Glomerular visceral epithelial cell (primary cell): Measurements from ENCODE around the gene PRDX1.
A peak's percentile ranks its signal among the peaks of the same experiment; 100 is the strongest.

Source experiments
- DNase-seq: peaks from one replicate; pipeline ENCODE4 v3.0.0-alpha.2; 2016; ENCODE audit errors: extremely low spot score

PRDX1 gene

DNA sequence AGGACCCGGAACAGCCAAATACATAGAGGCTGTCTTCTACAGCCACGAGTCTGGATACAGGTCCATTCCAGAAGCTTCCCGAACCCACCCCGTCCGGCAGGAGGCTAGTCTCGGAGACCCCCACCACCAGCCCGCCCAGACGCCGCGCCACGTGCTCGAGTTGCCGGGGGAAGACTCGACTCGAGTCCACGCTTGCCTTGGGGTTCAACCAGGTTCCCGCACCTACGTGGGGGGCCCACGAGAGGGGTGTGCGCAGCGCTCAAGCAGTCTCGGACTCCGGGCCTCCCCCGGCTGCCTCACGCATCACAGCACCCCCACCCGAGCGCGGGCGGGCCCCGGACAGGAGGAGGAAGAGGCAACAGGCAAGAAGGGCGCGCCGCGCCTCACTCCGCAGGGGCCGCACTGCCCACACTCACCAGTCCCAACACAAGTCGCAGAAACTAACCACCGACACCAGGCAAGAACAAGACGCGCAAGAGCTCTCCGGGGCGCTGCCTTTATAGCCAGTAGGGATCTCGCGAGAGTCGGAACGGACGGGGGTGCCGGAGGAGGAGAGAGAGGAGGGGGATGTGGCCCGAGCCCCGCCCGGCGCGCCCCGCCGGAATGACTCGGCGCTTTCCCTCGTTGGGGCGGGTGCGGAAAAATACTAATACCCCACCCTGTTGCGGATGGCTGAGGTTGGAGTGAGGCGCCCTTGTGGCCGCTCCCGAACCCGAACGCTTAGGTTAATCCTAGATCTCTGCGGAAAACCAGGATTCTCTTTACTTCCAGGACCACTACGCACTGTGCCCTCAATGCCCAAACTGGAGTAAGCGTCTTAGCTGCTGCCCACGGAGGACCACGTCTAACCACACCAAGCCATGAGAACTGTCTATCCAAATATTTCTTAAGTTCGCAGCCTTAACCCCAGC, at the start of gene PRDX1:
TSS of gene PRDX1 (minus strand) at position 472 of the 911 bp plus-strand sequence. CDS start 2,841 bp downstream, outside the sequence.
- peak; percentile 99 for DNase-seq

DNA sequence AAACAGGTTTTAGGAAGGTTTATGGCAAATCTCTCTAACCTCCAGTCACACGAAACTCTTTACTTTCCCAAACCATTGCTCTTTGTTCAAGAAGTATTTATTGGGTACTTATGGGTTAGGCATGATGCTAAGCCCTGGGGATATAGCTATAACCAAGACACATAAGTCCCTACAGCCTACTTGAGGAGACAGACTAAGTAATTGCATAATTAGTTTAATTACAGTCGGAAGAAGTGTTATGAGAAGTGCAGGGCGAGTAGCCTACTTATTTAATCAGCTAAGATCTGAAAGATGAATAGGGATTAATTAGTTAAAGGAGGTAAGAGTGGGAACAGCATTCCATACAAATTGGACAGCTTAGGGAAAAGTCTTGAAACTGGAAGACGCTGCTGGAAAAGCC, 48.9 kb upstream of the PRDX1 start:
- DNase-seq = no peak

DNA sequence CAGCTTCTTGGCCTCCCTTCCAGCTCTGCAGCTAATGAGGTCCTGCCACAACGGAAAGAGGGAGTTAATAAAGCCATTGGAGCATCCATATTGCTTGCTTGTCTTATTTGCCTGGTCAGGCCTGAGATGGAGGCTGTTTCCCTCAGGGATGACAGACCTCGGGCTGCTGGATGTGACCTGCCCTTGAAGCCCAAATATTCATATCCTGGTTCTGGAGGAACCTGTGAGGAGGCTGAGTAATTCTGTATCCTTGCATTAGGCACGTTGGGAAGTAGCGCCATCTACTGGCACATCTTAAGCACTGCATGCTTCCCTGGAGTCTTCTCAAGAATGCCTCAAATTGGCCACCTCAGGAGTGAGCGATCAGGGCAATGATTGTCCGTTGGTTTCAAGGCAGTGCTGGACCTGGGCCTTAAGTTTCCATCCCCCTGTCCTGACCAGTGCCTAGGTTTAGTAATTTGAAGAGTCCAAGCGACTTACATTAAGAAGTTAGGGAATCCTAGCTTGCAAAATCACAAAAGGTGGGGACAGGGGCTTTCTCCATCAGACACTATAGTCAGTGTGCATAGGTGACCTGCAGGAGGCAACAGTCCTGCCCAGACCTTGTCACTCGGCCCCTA, 48.4 kb upstream of the PRDX1 start:
- DNase-seq = peak; percentile 79

DNA sequence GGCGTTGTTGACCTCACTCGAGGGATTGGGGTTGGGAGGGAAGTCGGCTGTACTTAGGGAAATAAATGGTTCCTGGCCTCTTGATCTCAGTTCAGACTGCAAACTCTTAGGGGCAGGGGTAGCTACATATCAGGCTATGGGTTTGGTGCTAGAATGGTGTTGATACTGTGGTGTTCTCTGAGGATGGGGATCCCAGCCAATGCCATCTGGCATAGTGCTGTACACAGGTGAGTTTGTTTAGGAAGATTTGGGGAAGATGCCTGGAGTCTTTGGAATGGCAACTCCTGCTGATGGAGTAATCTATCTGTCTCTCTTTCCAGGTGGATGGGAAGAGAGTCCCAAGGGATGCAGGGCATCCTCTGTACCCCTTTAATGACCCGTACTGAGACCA, 47.9 kb upstream of the PRDX1 start:
- DNase-seq = no peak

DNA sequence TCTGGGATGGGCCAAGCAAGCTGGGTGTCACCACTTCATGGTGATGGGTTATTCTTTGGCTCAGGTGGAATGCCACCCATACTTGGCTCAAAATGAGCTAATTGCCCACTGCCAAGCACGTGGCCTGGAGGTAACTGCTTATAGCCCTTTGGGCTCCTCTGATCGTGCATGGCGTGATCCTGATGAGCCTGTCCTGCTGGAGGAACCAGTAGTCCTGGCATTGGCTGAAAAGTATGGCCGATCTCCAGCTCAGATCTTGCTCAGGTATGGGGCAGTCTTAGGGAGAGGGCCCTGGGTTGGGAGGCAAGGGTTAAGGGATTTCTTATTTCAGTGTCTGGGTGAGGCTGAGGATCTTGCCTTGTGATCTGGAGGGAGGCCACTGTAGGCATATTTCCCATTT, 46.7 kb upstream of the PRDX1 start:
- no peak for DNase-seq

DNA sequence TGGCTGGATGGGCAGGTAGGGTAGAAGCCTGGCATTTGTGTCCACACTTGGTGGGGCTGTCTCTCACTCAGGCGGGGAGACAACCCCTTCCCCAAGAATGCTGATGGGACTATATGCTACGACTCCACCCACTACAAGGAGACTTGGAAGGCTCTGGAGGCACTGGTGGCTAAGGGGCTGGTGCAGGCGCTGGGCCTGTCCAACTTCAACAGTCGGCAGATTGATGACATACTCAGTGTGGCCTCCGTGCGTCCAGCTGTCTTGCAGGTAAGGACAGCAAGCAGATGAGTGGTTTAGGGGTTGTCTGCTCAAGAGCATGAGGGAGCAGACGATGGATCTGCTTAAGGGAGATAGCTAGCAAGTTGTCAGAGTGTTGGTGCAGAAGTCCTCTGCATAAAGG, 46.2 kb upstream of the PRDX1 start:
- DNase-seq = no peak

DNA sequence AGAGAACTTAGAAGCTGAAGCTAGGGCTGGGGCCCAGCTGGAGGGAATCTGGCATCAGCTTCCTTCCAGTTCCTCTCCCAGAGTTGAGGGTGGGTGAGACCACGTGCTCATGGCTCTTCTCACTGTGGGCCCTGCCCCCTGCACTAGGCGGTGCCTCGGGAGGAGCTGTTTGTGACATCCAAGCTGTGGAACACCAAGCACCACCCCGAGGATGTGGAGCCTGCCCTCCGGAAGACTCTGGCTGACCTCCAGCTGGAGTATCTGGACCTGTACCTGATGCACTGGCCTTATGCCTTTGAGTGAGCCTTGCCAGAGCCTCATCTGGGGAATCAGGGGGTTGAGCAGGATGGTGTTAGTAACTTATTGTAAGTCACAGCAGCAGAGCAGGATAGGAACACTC, 45.0 kb upstream of the PRDX1 start:
- DNase-seq = no peak

DNA sequence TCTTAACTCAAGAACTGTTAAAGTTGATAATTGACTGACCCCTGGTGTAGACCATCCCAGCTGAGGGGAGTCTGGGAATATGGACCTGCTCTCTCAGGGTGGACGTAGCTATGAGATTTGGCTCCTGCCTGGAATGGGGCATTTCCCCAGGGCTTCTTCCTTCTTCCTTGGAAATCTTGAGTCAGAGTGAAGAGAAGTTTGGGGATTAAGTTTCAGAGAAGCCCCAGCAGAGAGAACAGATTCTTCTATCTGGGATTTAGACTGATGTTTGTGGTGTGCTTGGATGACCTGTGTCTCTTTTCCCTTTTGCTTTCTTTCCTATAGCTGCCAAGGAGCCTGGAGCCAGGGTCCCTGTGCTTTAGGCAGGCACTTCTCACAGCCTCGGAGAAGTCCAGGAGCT, 42.2 kb upstream of the PRDX1 start:
- no peak for DNase-seq

DNA sequence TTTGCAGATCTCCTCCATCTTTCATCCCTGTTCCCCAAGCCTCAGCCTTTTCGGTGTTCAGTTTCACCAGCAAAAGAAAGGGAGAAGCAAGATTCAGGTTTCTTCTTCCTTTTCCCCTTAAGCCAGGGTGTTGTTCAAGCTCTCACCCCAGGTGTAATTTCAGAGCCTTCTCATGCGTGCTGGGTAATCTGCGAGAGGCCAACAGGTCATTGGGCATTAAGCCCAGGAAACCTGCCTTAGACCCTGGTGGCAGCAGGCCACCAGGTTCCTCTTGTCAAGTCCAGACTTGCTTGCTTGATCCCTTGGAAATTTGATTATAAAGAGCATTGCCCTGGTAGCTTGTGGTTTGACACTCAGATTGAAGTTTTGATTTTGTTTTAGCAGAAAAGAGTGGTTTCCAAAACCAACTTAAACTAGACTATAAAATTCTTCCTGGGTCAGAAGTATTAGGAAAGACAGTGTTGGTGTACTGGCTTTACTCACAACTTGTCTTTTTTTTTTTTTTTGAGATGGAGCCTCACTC, 35.8 kb upstream of the PRDX1 start:
- DNase-seq = peak; percentile 50

DNA sequence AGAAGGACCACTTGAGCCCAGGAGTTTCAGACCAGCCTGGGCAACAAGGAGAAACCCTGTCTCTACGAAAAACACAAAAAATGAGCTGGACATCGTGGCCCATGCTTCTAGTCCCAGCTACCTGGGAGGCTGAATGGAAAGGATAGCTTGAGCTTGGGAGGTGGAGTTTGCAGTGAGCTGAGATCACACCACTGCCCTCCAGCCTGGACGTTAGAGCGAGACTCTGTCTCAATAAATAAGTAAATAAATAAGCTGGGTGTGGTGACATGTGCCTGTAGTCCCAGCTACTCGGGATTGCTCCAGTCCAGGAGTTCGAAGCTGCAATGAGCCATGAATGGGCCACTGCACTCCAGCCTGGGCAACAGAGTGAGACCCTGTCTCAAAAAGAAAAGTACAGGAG, 32.5 kb upstream of the PRDX1 start:
- DNase-seq = no peak

DNA sequence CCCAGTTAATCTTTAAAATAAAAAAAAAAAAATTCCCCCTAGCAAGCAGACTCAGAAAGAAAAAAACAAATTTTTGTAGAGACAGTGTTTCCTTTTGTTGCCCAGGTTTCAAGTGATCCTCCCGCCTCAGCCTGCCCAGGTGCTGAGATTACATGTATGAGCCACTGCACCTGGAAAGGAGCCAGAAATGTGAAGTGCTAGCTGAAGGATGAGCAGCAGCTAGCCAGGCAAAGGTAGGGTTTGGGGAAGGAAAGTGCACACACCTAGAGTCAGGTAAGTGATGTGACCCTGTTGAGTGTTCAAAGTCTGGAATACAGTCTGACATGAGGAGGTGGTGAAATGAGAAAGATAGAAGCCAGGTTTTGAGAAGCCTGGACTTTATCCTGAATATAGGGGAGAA, 30.6 kb upstream of the PRDX1 start:
- DNase-seq = peak; percentile 41

DNA sequence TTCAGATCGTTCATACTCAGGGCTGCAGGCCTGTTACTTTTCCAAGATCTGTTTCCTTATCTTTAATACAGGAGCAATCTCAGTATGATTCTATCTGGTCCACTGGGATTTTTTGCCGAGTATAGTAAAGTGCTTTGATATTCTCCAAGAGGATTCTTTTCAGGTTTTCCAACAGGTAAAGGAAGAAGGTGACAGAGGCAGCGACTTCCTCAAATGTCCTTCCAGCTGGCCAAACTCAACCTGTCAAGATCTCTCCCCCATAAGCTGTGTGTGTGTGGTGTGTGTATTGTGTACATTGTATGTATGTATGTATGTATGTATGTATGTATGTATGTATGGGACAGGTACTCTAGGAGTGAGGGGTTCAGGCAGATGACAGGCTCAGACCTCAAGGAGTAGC, 30.0 kb upstream of the PRDX1 start:
- no peak for DNase-seq

DNA sequence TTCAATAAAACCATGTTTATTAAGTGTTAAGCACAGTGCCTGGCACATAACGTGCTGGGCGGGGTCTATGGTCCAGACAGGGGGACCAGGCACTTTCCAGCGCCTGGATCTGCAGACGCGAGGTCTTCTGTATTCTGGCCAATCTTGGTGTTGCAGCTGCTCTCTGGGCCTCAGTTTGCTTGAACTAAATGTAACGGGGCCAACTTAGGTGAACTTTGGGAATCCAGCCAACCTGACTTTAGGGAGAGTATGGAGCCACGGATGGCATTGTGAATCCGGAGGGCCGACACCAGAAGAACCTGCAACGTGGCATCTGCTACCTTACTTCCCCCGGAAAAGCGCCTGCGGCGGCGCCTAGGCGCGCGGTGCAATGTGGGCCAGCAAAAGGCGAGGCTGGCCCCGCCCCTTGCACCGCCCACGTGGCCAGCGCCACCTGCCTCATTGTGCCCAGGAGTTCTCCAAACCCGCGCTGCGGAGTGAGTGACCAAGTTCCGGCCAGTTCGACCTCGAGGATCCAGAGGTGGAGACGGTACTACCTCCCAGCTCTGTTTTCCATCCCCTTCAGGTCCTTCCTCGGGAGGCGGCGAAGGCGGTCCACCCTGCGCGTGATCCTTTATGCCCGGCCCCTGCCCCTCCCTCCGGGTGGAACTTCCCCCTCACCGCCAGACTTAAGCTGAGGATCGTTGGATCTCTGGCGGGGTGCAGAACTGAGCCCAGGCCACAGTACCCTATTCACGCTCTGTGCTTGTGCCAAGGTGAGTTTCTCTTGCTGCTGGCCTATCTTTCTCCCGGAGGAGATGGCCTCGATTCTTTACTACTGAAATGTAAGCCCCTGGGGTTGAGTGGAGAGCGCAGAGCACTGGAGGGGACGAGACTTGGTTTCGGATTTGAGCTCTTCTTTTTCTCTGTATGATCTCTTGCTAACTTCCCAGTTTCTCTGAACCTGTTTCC, 29.0 kb upstream of the PRDX1 start, which contains the start of gene AKR1A1:
TSS of gene AKR1A1 (plus strand) at position 426 of the 951 bp plus-strand sequence. CDS start 10,969 bp downstream, outside the sequence.
- DNase-seq = peak; percentile 92

DNA sequence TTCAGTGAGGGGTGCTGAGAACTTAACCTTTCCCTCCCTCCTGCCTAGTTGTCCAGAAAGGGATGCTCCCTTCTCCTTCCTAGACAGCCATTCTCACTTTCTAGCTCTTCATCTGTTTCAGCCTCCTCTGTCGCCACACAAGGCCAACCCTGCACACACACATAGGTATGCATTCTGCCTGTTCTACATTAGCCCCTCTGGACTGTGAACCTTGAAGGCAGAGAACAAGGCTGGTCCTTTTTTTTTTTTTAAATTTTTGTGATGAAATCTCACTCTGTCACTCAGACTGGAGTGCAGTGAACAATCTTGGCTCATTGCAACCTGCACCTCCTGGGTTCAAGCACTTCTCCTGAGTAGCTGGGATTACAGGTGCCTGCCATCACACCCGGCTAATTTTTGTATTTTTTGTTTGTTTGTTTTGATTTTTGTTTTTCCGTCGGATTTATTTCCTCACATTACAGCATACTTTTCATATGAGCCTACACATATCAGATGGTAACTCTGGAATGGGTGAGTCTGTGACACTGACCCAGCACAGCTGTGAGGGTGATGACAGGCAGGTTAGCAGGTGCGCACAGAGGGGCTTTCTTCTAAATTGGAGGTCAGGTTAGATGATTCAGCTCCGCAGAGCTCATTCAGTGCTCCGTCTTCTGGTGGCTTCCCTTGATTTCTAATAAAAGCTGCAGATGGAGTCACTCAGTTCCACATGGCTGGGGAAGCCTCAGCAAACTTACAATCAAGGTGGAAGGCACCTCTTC, 24.0 kb upstream of the PRDX1 start:
- DNase-seq = no peak

DNA sequence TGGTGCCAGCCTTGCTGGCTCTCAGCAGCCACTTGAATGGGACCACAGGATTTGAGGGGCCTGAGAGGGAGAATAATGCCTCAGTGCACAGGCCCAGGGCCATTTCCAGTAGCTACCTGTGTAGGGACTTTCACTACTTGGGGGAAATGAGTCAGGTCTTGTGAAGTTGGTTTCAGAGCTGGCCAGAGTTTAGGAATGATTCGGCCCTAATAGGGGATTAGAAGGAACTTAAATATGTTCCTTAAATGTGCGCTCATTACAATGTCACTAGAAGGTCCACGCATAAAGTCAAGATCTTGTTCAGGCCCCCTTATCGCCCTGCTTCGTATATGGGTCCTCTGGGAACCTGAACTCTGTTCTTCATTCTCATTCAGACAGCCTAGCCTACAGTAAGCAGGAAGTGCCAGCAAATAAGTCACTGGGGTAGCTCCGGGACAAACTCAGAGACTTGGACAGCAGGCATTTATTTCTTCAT, 23.4 kb upstream of the PRDX1 start:
- DNase-seq = no peak

DNA sequence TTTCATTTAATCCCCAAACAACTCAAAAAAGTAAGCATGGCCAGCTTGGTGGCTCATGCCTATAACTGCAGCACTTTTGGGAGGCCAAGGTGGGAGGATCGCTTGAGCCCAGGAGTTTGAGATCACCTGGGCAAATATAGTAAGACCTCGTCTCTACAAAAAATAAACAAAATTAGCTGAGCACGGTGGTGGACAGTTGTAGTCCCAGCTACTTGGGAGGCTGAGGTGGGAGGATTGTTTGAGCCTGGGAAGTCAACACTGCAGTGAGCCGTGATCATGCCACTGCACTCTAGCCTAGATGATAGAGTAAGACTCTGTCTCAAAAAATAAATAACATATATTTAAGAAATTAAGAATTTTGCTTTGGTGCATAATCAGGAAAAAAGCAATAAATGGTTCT, 22.8 kb upstream of the PRDX1 start:
- DNase-seq = no peak

DNA sequence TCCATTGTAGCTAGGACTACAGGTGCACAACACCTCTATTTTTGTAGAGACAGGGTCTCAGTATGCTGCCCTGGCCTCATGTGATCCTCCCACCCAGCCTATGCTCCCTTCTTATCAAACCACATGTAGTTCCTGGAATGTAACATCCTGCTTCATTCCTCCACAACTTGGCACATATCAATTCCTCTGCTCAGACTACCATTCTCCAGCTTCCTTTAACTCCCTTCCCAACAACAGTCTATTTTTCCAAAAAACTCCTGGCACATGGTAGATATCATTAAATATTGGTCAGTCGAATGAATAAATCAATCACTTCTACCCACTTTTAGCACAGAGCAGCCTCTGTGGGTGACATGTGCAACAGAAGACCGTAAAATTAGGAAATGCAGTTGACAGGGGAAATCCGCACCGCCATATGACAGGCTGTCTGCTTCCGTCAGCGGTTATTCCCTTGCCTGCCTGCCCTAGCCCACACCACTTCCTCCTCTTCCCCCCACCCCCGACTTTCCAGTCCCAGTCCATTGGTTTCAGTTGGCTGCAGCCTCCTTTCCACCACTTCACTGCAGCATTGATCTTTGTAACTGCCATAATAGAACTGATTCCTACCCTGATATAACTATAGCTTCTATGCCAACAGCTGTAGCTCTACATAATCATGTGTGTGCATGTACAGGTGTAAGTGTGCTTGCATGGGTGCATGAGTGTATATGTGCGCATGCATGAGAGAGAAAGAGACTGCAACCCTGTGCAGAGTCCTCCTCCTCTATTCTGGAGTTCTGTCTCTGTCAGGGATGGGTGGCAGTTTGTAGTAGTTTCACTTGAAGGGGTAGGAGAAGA, 22.1 kb upstream of the PRDX1 start:
- peak; percentile 48 for DNase-seq

DNA sequence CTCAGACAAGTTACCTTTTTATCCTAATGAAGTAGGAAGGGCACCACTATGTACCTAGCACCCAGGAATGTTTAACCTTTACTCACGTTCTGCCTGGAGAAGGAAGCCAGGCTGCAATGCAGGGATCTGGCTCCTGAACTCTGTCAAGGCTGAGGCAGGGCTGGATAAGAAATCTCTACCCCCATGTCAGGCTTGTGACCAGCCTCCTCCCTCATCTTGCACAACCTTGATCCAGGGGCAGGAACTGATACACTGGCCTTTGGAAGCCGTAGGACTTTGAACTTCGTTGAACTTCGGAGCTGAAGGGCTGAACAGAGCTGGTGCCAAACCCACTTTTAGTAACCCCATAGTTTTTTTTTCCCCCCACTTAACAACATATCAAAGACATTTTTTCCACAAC, 20.9 kb upstream of the PRDX1 start:
- DNase-seq = no peak

DNA sequence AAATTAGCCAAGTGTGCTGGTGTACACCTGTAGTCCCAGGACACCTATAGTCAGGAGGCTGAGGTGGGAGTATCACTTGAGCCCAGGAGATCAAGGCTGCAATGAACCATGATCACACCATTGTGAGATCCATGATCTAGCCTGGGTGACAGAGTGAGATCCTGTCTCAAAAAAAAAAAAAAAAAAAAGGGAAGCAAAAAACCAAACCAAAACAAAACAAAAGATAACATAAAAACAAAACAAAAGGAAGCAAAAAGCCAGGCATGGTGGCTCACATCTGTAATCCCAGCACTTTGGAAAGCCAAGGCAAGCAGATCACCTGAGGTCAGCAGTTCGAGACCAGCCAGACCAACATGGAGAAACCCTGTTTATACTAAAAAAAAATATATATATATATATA, 19.5 kb upstream of the PRDX1 start:
- DNase-seq = no peak

DNA sequence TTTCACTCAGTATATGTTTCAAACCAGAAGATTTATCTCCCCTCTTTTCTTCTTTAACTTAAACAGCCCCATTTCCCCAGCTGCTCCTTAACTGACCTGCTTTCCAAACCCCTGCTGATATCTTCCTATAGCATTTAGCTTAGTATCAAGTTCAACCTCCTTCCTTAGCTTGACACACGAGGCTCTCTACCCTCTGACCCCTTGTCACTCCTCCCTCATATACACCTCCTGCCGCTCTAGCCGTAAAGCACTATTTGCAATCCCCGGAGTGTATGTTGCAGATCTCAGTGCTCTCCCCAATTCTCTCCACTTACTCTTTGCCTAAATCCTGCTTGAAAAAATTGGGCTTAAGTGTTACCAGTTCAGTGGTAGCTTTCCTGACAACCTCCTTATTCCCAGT, 15.2 kb upstream of the PRDX1 start:
- DNase-seq = no peak
